GM18868 (cell line): ENCODE results near the gene DUSP21.
"Not testable (repeated sequence)": the region's sequence is repeated elsewhere in the genome, so short reads cannot be mapped to it uniquely, and the experiment has no call there.

ENCODE experiments used
- ATAC-seq: cut with Tn5 transposase; IDR thresholded peaks from one replicate; pipeline ENCODE4 v1.9.1; 2021; ENCODE audit warnings: mild to moderate bottlenecking, moderate library complexity; ENCODE audit not compliant: unreplicated experiment

The DUSP21 gene

GRCh38 chrX:44843753-44844152 is at the start of gene DUSP21:
TSS of gene DUSP21 (plus strand) at chrX:44844021. CDS start at chrX:44844133, 112 bp downstream.
- no peak for ATAC-seq

GRCh38 chrX:44795945-44796450 is 47.8 kb upstream of the DUSP21 start:
- peak; percentile 86 for ATAC-seq

GRCh38 chrX:44802613-44803012 is 41.2 kb upstream of the DUSP21 start:
- no peak for ATAC-seq

- no peak for ATAC-seq
These were observed 28.1 kb upstream of the DUSP21 start for GRCh38 chrX:44815681-44816080.

- ATAC-seq = no peak
These were observed 27.5 kb upstream of the DUSP21 start for GRCh38 chrX:44816367-44816766.

GRCh38 chrX:44817029-44817428 is 26.8 kb upstream of the DUSP21 start:
- no peak for ATAC-seq

GRCh38 chrX:44822601-44823000 is 21.2 kb upstream of the DUSP21 start:
- no peak for ATAC-seq

GRCh38 chrX:44823193-44823592 is 20.6 kb upstream of the DUSP21 start:
- ATAC-seq = not testable (repeated sequence)

- no peak for ATAC-seq
These were observed 15.7 kb upstream of the DUSP21 start for GRCh38 chrX:44828008-44828605.

GRCh38 chrX:44829832-44830231 is 14.0 kb upstream of the DUSP21 start:
- ATAC-seq = no peak

GRCh38 chrX:44842550-44843317 is 1.1 kb upstream of the DUSP21 start:
- ATAC-seq = no peak

GRCh38 chrX:44843318-44843702 is 511 bp upstream of the DUSP21 start:
- no peak for ATAC-seq

GRCh38 chrX:44844204-44844603 is 383 bp downstream of the DUSP21 start:
- no peak for ATAC-seq

- ATAC-seq = not testable (repeated sequence)
These were observed 7.1 kb downstream of the DUSP21 start for GRCh38 chrX:44850891-44851290.

GRCh38 chrX:44871114-44871645 is 27.4 kb downstream of the DUSP21 start:
- no peak for ATAC-seq

- peak; percentile 15 for ATAC-seq
These were observed 28.4 kb downstream of the DUSP21 start for GRCh38 chrX:44871931-44872820.

GRCh38 chrX:44872821-44873414 is 29.1 kb downstream of the DUSP21 start, which contains the start of gene KDM6A:
TSS of gene KDM6A (plus strand) at chrX:44873188. CDS start at chrX:44873552, 364 bp downstream.
- peak; percentile 87 for ATAC-seq

- ATAC-seq = peak; percentile 3
These were observed 29.8 kb downstream of the DUSP21 start for GRCh38 chrX:44873415-44874276.

- ATAC-seq = no peak
These were observed 30.8 kb downstream of the DUSP21 start for GRCh38 chrX:44874420-44875184.
